GM12801 (cell line): ENCODE data around the gene HNRNPAB.

ENCODE experiments used
- TF ChIP-seq, protein P1 (sequence below): IDR thresholded peaks from one replicate; pipeline ENCODE4 v1.5.1; 2011; ENCODE audit warnings: control low read depth; ENCODE audit not compliant: insufficient read length; ENCODE audit errors: extremely low read depth

Gene HNRNPAB

GRCh38 chr5:178209334-178210072, 5.2 kb downstream of the HNRNPAB start:
- TF ChIP-seq, protein P1, sequence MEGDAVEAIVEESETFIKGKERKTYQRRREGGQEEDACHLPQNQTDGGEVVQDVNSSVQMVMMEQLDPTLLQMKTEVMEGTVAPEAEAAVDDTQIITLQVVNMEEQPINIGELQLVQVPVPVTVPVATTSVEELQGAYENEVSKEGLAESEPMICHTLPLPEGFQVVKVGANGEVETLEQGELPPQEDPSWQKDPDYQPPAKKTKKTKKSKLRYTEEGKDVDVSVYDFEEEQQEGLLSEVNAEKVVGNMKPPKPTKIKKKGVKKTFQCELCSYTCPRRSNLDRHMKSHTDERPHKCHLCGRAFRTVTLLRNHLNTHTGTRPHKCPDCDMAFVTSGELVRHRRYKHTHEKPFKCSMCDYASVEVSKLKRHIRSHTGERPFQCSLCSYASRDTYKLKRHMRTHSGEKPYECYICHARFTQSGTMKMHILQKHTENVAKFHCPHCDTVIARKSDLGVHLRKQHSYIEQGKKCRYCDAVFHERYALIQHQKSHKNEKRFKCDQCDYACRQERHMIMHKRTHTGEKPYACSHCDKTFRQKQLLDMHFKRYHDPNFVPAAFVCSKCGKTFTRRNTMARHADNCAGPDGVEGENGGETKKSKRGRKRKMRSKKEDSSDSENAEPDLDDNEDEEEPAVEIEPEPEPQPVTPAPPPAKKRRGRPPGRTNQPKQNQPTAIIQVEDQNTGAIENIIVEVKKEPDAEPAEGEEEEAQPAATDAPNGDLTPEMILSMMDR = no peak

DNA sequence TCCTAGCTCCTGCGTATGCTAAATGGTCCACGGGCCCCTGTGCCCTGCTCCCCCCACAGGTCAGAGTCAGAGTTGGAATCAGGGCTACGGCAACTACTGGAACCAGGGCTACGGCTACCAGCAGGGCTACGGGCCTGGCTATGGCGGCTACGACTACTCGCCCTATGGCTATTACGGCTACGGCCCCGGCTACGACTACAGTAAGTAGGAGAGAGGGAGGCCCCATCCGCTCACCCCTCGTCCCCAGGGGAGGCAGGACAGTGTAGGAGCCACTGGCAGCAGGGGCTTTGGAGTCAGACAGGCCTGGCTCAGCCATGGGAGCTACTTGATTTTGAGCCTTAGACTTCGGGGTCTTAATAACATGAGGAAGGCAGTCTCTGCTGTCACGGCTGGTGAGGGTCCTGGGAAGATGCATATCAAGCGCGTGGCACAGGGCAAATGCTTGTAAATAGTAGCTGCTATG, 5.8 kb downstream of the HNRNPAB start:
- TF ChIP-seq, protein P1 = no peak

- TF ChIP-seq, protein P1 = no peak
These were observed 6.4 kb downstream of the HNRNPAB start for GRCh38 chr5:178210686-178211085.

- TF ChIP-seq, protein P1 = no peak
These were observed 7.0 kb downstream of the HNRNPAB start for GRCh38 chr5:178211095-178212048.

DNA sequence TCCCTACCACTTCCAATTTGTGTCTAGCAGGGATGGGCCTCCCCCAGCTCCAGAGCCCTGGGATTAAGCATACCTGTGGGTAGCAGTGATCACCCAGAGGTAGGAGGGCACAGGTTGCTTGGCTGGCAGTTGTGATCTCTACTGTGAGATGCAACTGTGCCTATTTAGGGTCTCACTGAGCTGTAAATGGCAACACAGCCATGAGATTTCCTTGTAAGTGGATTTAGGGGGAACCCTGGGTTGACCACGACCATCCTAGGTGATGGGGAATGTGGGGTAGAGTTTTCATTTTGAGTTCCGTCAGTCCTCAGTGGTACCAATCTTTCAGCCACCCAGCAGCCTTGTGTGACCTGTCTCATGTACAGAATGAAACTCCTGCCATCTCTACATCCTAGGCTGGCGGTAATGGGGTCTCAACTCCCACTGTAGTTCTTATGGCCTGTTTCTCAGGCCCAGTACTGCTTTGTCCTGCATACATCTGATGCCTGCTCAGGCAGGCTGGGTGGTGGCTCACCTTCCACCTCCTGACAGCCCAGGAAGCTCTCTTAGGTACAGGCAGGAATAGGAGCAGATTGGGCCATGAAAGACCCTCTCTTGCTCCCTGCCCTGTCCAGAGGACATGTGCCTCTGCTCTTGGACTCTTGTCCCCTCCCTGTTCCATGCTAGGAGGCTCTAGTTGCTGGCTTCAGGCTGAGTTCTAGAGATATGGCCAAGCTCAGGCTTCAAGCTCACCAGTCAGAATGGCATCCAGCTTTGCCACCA, 8.1 kb downstream of the HNRNPAB start:
- TF ChIP-seq, protein P1 = no peak

DNA sequence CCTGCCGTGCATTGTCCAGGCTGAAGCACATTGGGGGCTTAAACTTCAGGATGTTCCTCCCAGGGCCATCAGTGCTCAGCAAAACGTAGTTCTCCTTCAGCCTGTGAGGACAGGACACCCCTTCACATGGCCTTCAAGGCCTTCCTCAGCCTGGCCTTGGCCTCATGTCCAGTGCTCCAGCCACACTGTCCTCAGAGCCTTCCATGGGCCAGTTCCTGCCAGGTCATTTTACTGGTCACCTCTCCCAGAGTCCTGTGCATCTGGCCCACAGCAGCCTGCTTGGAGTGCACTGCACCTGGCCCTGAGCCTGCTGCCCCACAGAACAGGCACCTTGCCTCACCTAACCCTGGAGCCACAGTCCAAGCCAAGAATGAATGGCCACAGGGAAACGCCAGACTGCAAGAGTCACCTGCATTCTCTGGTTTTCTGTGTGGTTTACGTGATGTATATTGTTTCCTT, 8.7 kb downstream of the HNRNPAB start:
- TF ChIP-seq, protein P1 = no peak

GRCh38 chr5:178213748-178214151, 9.4 kb downstream of the HNRNPAB start:
- TF ChIP-seq, protein P1 = no peak
